GM12878 (cell line): Measurements from ENCODE around the gene ZNF366. TPM values are rescaled to one million over a fixed set of nuclear protein-coding genes. Genes with fewer than 3 reads are reported as not detected.
A peak's percentile ranks its signal among the peaks of the same experiment; 100 is the strongest.

Source experiments
- ATAC-seq: fragments of 200-7000 bp; cut with Tn5 transposase; 3 replicates; pipeline ENCODE4 v1.9.1; 2020; ENCODE audit warnings: mild to moderate bottlenecking, moderate library complexity
- BruUV-seq: library from RNA; stranded (reverse); fragments of 400-500 nt; replicated peaks from 2 replicates; lab custom pipeline; 2021; lab: Mats Ljungman, UMichigan
- CTCF ChIA-PET: fragments of 300-600 bp; sonication (Branson Sonifier 250); formaldehyde crosslinking; extraction: SDS; loops from one replicate; lab custom pipeline; 2021; ENCODE audit warnings: inconsistent platforms; lab: Yijun Ruan, JAX
- POLR2A ChIA-PET: fragments of 350-600 bp; formaldehyde crosslinking; extraction: SDS; loops from one replicate; lab custom pipeline; 2021; ENCODE audit warnings: inconsistent platforms; lab: Charles Lee
- RAD21 ChIA-PET: fragments of 300-600 bp; sonication (Branson Sonifier 250); formaldehyde crosslinking; loops from one replicate; lab custom pipeline; 2023; ENCODE audit warnings: antibody characterized with exemption; ENCODE audit not compliant: unreplicated experiment; lab: Charles Lee
- SMC1A ChIA-PET: fragments of 300-600 bp; sonication (Branson Sonifier 250); formaldehyde crosslinking; loops from one replicate; lab custom pipeline; 2023; ENCODE audit not compliant: unreplicated experiment, uncharacterized antibody; lab: Charles Lee
- DNase-seq: peaks from one replicate; pipeline ENCODE4 v3.0.0-alpha.2; 2011; ENCODE audit warnings: low read depth, low spot score
- FAIRE-seq: peaks from 3 replicates; lab custom pipeline; 2011; peaks lifted over from hg19 to GRCh38; lab: Jason Lieb, UNC
- H2AFZ ChIP-seq: 2 replicates; pipeline ENCODE4 v1.6.0; 2011; ENCODE audit warnings: low read depth, low read length, control low read depth; ENCODE audit not compliant: control insufficient read depth
- H3K27ac ChIP-seq: 2 replicates; pipeline ENCODE4 v1.5.1; 2011; ENCODE audit warnings: control low read depth; ENCODE audit not compliant: control insufficient read depth, insufficient read depth
- H3K27me3 ChIP-seq, 2 experiments: replicated peaks in 1 of 2; 2 replicates each; pipeline versions ENCODE4 v1.6.0 to v1.6.1; 2011; ENCODE audit warnings: low read length in 1 of 2; ENCODE audit not compliant: control insufficient read depth in 2 of 2, insufficient read depth in 2 of 2
- H3K36me3 ChIP-seq, 2 experiments: 2 replicates each; pipeline ENCODE4 v1.5.1; 2011; ENCODE audit warnings: low read length in 1 of 2; ENCODE audit not compliant: control insufficient read depth in 2 of 2, insufficient read depth in 2 of 2
- H3K4me1 ChIP-seq: 2 replicates; pipeline ENCODE4 v1.6.1; 2011; ENCODE audit warnings: mild to moderate bottlenecking, low read length, moderate library complexity, mixed read lengths; ENCODE audit not compliant: control insufficient read depth, insufficient read depth
- H3K4me2 ChIP-seq: 2 replicates; pipeline ENCODE4 v1.6.0; 2011; ENCODE audit warnings: control low read depth; ENCODE audit not compliant: control insufficient read depth, insufficient read depth
- H3K4me3 ChIP-seq: fragments of 200-600 bp; sonication (generic); 2 replicates; pipeline ENCODE4 v1.5.1; 2016
- H3K79me2 ChIP-seq: 2 replicates; pipeline ENCODE4 v1.6.0; 2011; ENCODE audit warnings: low read length; ENCODE audit not compliant: control insufficient read depth, insufficient read depth
- H3K9ac ChIP-seq: 2 replicates; pipeline ENCODE4 v1.8.0; 2011; ENCODE audit warnings: low read length, control low read depth, mixed read lengths; ENCODE audit not compliant: control insufficient read depth, insufficient read depth
- H3K9me3 ChIP-seq: replicated peaks from 3 replicates; pipeline ENCODE4 v1.5.1; 2011; ENCODE audit warnings: mild to moderate bottlenecking, low read length; ENCODE audit not compliant: control insufficient read depth, insufficient read depth
- H4K20me1 ChIP-seq: 2 replicates; pipeline ENCODE4 v1.6.0; 2011; ENCODE audit not compliant: control insufficient read depth, insufficient read depth
- ASH2L ChIP-seq: fragments of 300-600, 200-600 bp; sonication (generic); IDR thresholded peaks from 2 replicates; pipeline ENCODE4 v1.6.1; 2017; ENCODE audit warnings: low read depth, mild to moderate bottlenecking, borderline replicate concordance
- CBFB ChIP-seq: IDR thresholded peaks from 2 replicates; pipeline ENCODE4 v1.6.1; 2016; ENCODE audit warnings: antibody characterized with exemption, low read depth
- CUX1 ChIP-seq: IDR thresholded peaks from 2 replicates; pipeline ENCODE4 v1.6.1; 2012; ENCODE audit warnings: improper control_type of control experiment, low read depth, low read length; ENCODE audit not compliant: insufficient replicate concordance
- FOXK2 ChIP-seq: fragments of 450-650 bp; IDR thresholded peaks from 2 replicates; pipeline ENCODE4 v1.6.1; 2017; ENCODE audit warnings: mild to moderate bottlenecking, moderate library complexity
- FOXM1 ChIP-seq: IDR thresholded peaks from 2 replicates; pipeline ENCODE4 v1.6.1; 2012; ENCODE audit warnings: low read depth, mild to moderate bottlenecking, inconsistent platforms, low read length, moderate library complexity
- HSF1 ChIP-seq: fragments of 150-350 bp; IDR thresholded peaks from 2 replicates; pipeline ENCODE4 v1.6.1; 2014; ENCODE audit warnings: mild to moderate bottlenecking, low read depth, low read length
- KLF5 ChIP-seq: fragments of 450-650 bp; IDR thresholded peaks from 2 replicates; pipeline ENCODE4 v1.6.1; 2014; ENCODE audit warnings: mild to moderate bottlenecking; ENCODE audit not compliant: partially characterized antibody
- MAX ChIP-seq: IDR thresholded peaks from 2 replicates; pipeline ENCODE4 v1.6.1; 2012; ENCODE audit warnings: low read depth, low read length, improper control_type of control experiment
- POLR2AphosphoS5 ChIP-seq: IDR thresholded peaks from 2 replicates; pipeline ENCODE4 v1.6.1; 2011; ENCODE audit warnings: mild to moderate bottlenecking, low read length, inconsistent platforms
- TAF1 ChIP-seq: IDR thresholded peaks from 2 replicates; pipeline ENCODE4 v1.6.1; 2011; ENCODE audit warnings: mild to moderate bottlenecking, low read depth, low read length, borderline replicate concordance
- TARDBP ChIP-seq: IDR thresholded peaks from 2 replicates; pipeline ENCODE4 v1.6.1; 2016; ENCODE audit warnings: borderline replicate concordance
- ZNF207 ChIP-seq: fragments of 450-650 bp; IDR thresholded peaks from 2 replicates; pipeline ENCODE4 v1.6.1; 2014; ENCODE audit warnings: antibody characterized with exemption, mild to moderate bottlenecking, borderline replicate concordance
- ZZZ3 ChIP-seq: IDR thresholded peaks from 2 replicates; pipeline ENCODE4 v1.6.1; 2011; ENCODE audit warnings: low read depth; ENCODE audit not compliant: control insufficient read depth, insufficient read length
- WGBS: methylation state at CpG from one replicate; pipeline ENCODE4 v1.1.6; 2016; ENCODE audit warnings: low lambda C conversion rate; ENCODE audit not compliant: insufficient replicate concordance, insufficient coverage; ENCODE audit errors: missing lambda C conversion rate; 5-methylcytosine and 5-hydroxymethylcytosine counted together
- in situ Hi-C: fragments of 300-500 bp; cut with MboI; formaldehyde crosslinking; loops from 9 replicates; pipeline ENCODE4 v1.14.3; 2018; ENCODE audit warnings: mixed read lengths
- intact Hi-C: fragments of 100-400 bp; cut with micrococcal nuclease; formaldehyde crosslinking; loops from one replicate; pipeline ENCODE4 v1.14.2; 2022; ENCODE audit not compliant: unreplicated experiment
- polyA plus RNA-seq, 11 experiments: library from polyadenylated mRNA; depleted of rRNA in 4 of 11; unstranded in 6 of 11; stranded (reverse) in 5 of 11; fragments of >200 nt; fragmentation: Nextera tagmentation in 4 of 11; fragmentation: Illumina TruSeq in 1 of 11; extraction: Ambion mirVana in 4 of 11; extraction: Trizol in 1 of 11; gene quantifications; 1 replicate in 1 of 11; 2 replicates in 10 of 11; pipeline versions ENCODE4 v1.2.1 to v1.2.3, GENCODE V29; 2011 to 2016; ENCODE audit warnings: inconsistent platforms in 2 of 11, missing spikeins in 2 of 11, low read depth in 1 of 11
- total RNA-seq, 4 experiments: library from RNA; depleted of rRNA in 3 of 4; stranded (reverse); fragments of >200 nt in 3 of 4; fragmentation: Illumina TruSeq in 1 of 4; extraction: Trizol in 1 of 4; gene quantifications; 2 replicates each; pipeline versions ENCODE4 v1.2.1 to v1.2.3, GENCODE V29; 2013 to 2021

ZNF366 gene
- total and polyA plus RNA-seq, 10 of the 15 experiments (the other 5 are each of a cell fraction or from before 2014, with no cell fraction given), result 0.01 to 0.18 (median 0.04) TPM; not detected in 6

- no peak for DNase-seq
- CTCF ChIA-PET, result interaction anchor here (1.3 to 2.3 kb wide), 3 partner anchors 14 to 111 kb away, joined by 3 to 5 read pairs (median 5); no protein-coding TSS in a partner anchor
- in situ Hi-C loops, result no loop called here
Measured at GRCh38 chr5:72505016-72505415, 2.2 kb downstream of the ZNF366 start.

More at GRCh38 chr5:72505016-72505415, 2.2 kb downstream of the ZNF366 start:
- Histone ChIP-seq H3K4me3 (peak overlapping the region; percentile 23; the same call in 1 of the 2 replicates), H3K9ac (no peak overlapping the region), H3K27ac (no peak overlapping the region), H3K79me2 (no peaks in the 10 kb centered on the region), H3K4me1 (peaks cover 26% of the 10 kb centered on the region), H2AFZ (no peak overlapping the region), H3K36me3 (no peaks in the 10 kb centered on the region), H3K4me2 (no peak overlapping the region), H4K20me1 (no peaks in the 10 kb centered on the region), H3K9me3 (no peaks in the 10 kb centered on the region), H3K27me3 (no peaks in the 10 kb centered on the region)
- no TSS peak for BruUV-seq
- intact Hi-C loops, result loop anchor here (5.0 kb wide), 1 partner anchor 38 kb away; no protein-coding TSS in a partner anchor
- TF ChIP-seq MAX, result no peak
- no peak for TF ChIP-seq CBFB
- TF ChIP-seq POLR2AphosphoS5, result no peak
- TF ChIP-seq FOXM1, result no peak
- no peak for TF ChIP-seq ZNF207
- TF ChIP-seq CUX1, result no peak
- TF ChIP-seq KLF5, result no peak
- TF ChIP-seq FOXK2, result no peak
- no peak for TF ChIP-seq ZZZ3
- no peak for TF ChIP-seq ASH2L
- no peak for TF ChIP-seq TARDBP
- no peak for TF ChIP-seq HSF1
- no peak for TF ChIP-seq TAF1
- ChIA-PET SMC1A (interaction anchor here (1.2 to 7.2 kb wide), 11 partner anchors 10 to 137 kb away, joined by 3 to 55 read pairs (median 6); no protein-coding TSS in a partner anchor), RAD21 (interaction anchor here (1.2 to 1.5 kb wide), 6 partner anchors 19 to 118 kb away, joined by 3 to 4 read pairs (median 4); no protein-coding TSS in a partner anchor), POLR2A (interaction anchor here (0.5 kb wide), 1 partner anchor 105 kb away, joined by 3 read pairs; no protein-coding TSS in a partner anchor)
- FAIRE-seq (no peak), ATAC-seq (no peak)
- 82% methylated on average over 5 of the region's 5 CpGs for WGBS
